GM23338 (cell line): Measurements from ENCODE around the gene ZCCHC17. TPM values are rescaled to one million over a fixed set of nuclear protein-coding genes. Genes with fewer than 3 reads are reported as not detected.

ENCODE experiments used
- ATAC-seq: fragments of 200-7000 bp; cut with Tn5 transposase; 3 replicates; pipeline ENCODE4 v1.9.1; 2020
- DNase-seq: peaks from one replicate; pipeline ENCODE4 v3.0.0-alpha.2; 2015; ENCODE audit warnings: low spot score
- H2AFZ ChIP-seq: fragments of 200-600 bp; sonication (generic); 2 replicates; pipeline ENCODE4 v1.8.0; 2016; ENCODE audit warnings: antibody characterized with exemption, mild to moderate bottlenecking, moderate library complexity
- H3F3A ChIP-seq: fragments of 200-600 bp; sonication (generic); replicated peaks from 2 replicates; pipeline ENCODE4 v1.8.0; 2017; ENCODE audit warnings: antibody characterized with exemption, mixed run types, low read depth
- H3K27ac ChIP-seq: fragments of 200-600 bp; sonication (generic); 2 replicates; pipeline ENCODE4 v1.6.1; 2016; ENCODE audit warnings: low read depth
- H3K27me3 ChIP-seq: fragments of 200-600 bp; sonication (generic); 2 replicates; pipeline ENCODE4 v1.8.0; 2016; ENCODE audit warnings: mild to moderate bottlenecking, mixed run types, moderate library complexity; ENCODE audit not compliant: insufficient read depth
- H3K36me3 ChIP-seq: fragments of 200-600 bp; sonication (generic); 2 replicates; pipeline ENCODE4 v1.8.0; 2016; ENCODE audit warnings: mild to moderate bottlenecking; ENCODE audit not compliant: insufficient read depth
- H3K4me1 ChIP-seq: fragments of 200-600 bp; sonication (generic); 2 replicates; pipeline ENCODE4 v1.8.0; 2016; ENCODE audit warnings: mild to moderate bottlenecking, moderate library complexity; ENCODE audit not compliant: insufficient read depth
- H3K4me2 ChIP-seq: fragments of 200-600 bp; sonication (generic); 2 replicates; pipeline ENCODE4 v1.7.1; 2017; ENCODE audit warnings: mixed run types
- H3K4me3 ChIP-seq: fragments of 200-600 bp; sonication (generic); 2 replicates; pipeline ENCODE4 v1.6.1; 2016; ENCODE audit warnings: mixed run types
- H3K79me2 ChIP-seq: fragments of 200-600 bp; sonication (generic); replicated peaks from 2 replicates; pipeline ENCODE4 v1.8.0; 2017; ENCODE audit warnings: mild to moderate bottlenecking; ENCODE audit not compliant: insufficient read depth
- H3K9me2 ChIP-seq: fragments of 200-600 bp; sonication (generic); 2 replicates; pipeline ENCODE4 v1.8.0; 2017; ENCODE audit not compliant: insufficient read depth
- H4K20me1 ChIP-seq: fragments of 200-600 bp; sonication (generic); replicated peaks from 2 replicates; pipeline ENCODE4 v1.8.0; 2017; ENCODE audit warnings: mild to moderate bottlenecking; ENCODE audit not compliant: insufficient read depth
- H3K27ac Mint-ChIP-seq: 2 replicates; pipeline ENCODE4 v1.8.0; 2020; ENCODE audit warnings: inconsistent platforms, mild to moderate bottlenecking, moderate library complexity, mixed read lengths
- H3K27me3 Mint-ChIP-seq: 3 replicates; pipeline ENCODE4 v1.8.0; 2022; ENCODE audit warnings: low read depth, mild to moderate bottlenecking, moderate library complexity, mixed read lengths, inconsistent platforms; ENCODE audit not compliant: insufficient read depth, poor library complexity
- H3K36me3 Mint-ChIP-seq: 3 replicates; pipeline ENCODE4 v1.8.0; 2021; ENCODE audit warnings: low read depth, mild to moderate bottlenecking, inconsistent platforms, moderate library complexity, mixed read lengths
- H3K4me1 Mint-ChIP-seq: 3 replicates; pipeline ENCODE4 v1.8.0; 2020; ENCODE audit warnings: mild to moderate bottlenecking, inconsistent platforms, mixed read lengths
- H3K4me3 Mint-ChIP-seq: 3 replicates; pipeline ENCODE4 v1.8.0; 2021; ENCODE audit warnings: moderate library complexity, mild to moderate bottlenecking, inconsistent platforms, mixed read lengths
- H3K9me3 Mint-ChIP-seq: 3 replicates; pipeline ENCODE4 v1.8.0; 2020; ENCODE audit warnings: moderate library complexity, mild to moderate bottlenecking, inconsistent platforms, mixed read lengths
- CREB1 ChIP-seq: fragments of 250-450 bp; sonication (Bioruptor Pico); IDR thresholded peaks from 2 replicates; pipeline ENCODE4 v1.5.0; 2020; ENCODE audit warnings: low read depth, mild to moderate bottlenecking, moderate library complexity
- EZH2 ChIP-seq: fragments of 200-600 bp; sonication (generic); IDR thresholded peaks from one replicate; pipeline ENCODE4 v1.8.0; 2017; ENCODE audit warnings: antibody characterized with exemption, mild to moderate bottlenecking, low read depth; ENCODE audit not compliant: unreplicated experiment
- EZH2phosphoT487 ChIP-seq: fragments of 200-600 bp; sonication (generic); IDR thresholded peaks from one replicate; pipeline ENCODE4 v1.8.1; 2018; ENCODE audit warnings: antibody characterized with exemption; ENCODE audit not compliant: unreplicated experiment
- JUNB ChIP-seq: IDR thresholded peaks from one replicate; pipeline ENCODE4 v1.6.1; 2016; ENCODE audit warnings: antibody characterized with exemption; ENCODE audit not compliant: unreplicated experiment
- NANOG ChIP-seq: IDR thresholded peaks from 2 replicates; pipeline ENCODE4 v1.6.1; 2016; ENCODE audit warnings: antibody characterized with exemption, borderline replicate concordance
- POLR2AphosphoS5 ChIP-seq: IDR thresholded peaks from 2 replicates; pipeline ENCODE4 v1.6.1; 2016; ENCODE audit warnings: antibody characterized with exemption, low read depth
- STAT1 ChIP-seq: IDR thresholded peaks from one replicate; pipeline ENCODE4 v1.6.1; 2016; ENCODE audit warnings: antibody characterized with exemption; ENCODE audit not compliant: unreplicated experiment
- ZNF114 ChIP-seq: fragments of 250-450 bp; sonication (Bioruptor Pico); IDR thresholded peaks from 2 replicates; pipeline ENCODE4 v1.5.0; 2020; ENCODE audit warnings: mild to moderate bottlenecking, moderate library complexity
- ZNF331 ChIP-seq: fragments of 250-450 bp; sonication (Bioruptor Pico); IDR thresholded peaks from 2 replicates; pipeline ENCODE4 v1.5.0; 2020; ENCODE audit warnings: low read depth, mild to moderate bottlenecking, moderate library complexity
- ZNF462 ChIP-seq: fragments of 250-450 bp; sonication (Bioruptor Pico); IDR thresholded peaks from 2 replicates; pipeline ENCODE4 v1.5.0; 2020; ENCODE audit warnings: mild to moderate bottlenecking, moderate library complexity
- polyA plus RNA-seq: library from polyadenylated mRNA; unstranded; fragments of >200 nt; fragmentation: Nextera tagmentation; extraction: Ambion mirVana; gene quantifications from 2 replicates; pipeline ENCODE4 v1.2.1, GENCODE V29; 2016
- total RNA-seq: library from RNA; depleted of rRNA; stranded (reverse); fragments of >200 nt; shearing (Covaris generic); gene quantifications from 2 replicates; pipeline ENCODE4 v1.2.3, GENCODE V29; 2014
- TF ChIP-seq, protein P1 (sequence below): IDR thresholded peaks from one replicate; pipeline ENCODE4 v1.6.1; 2018; ENCODE audit warnings: antibody characterized with exemption; ENCODE audit not compliant: unreplicated experiment
- TF ChIP-seq, protein P2 (sequence below): IDR thresholded peaks from 2 replicates; pipeline ENCODE4 v1.6.1; 2016; ENCODE audit warnings: antibody characterized with exemption
- TF ChIP-seq, protein P3 (sequence below), 2 experiments: fragments of 200-600 bp in 1 of 2; sonication (generic) in 1 of 2; conservative IDR thresholded peaks; 2 replicates each; pipeline versions ENCODE4 v1.5.1 to v1.6.1; 2016 to 2017; ENCODE audit warnings: antibody characterized with exemption in 2 of 2, low read depth in 2 of 2, mild to moderate bottlenecking in 2 of 2, moderate library complexity in 1 of 2

Gene ZCCHC17
- total and polyA plus RNA-seq, 2 experiments from 2014 or later: 40.1 to 134 TPM

GRCh38 chr1:31408788-31409318 is 112.0 kb downstream of the ZCCHC17 start:
- Histone ChIP-seq H3K9me2 (no peaks in the 10 kb centered on the region), H3K4me3 (no peak overlapping the region), H3F3A (no peaks in the 10 kb centered on the region), H3K79me2 (no peaks in the 10 kb centered on the region), H3K4me1 (no peaks in the 10 kb centered on the region; the same call in 1 of the 2 replicates), H2AFZ (no peak overlapping the region), H3K27me3 (peaks cover 10% of the 10 kb centered on the region; the same call in 1 of the 2 replicates), H4K20me1 (no peaks in the 10 kb centered on the region), H3K4me2 (no peak overlapping the region), H3K27ac (no peak overlapping the region), H3K36me3 (no peaks in the 10 kb centered on the region)
- DNase-seq: no peak
- no peaks in the 10 kb centered on the region for H3K9me3 Mint-ChIP-seq
- H3K27me3 Mint-ChIP-seq: peaks cover 13% of the 10 kb centered on the region
- TF ChIP-seq, protein P1, sequence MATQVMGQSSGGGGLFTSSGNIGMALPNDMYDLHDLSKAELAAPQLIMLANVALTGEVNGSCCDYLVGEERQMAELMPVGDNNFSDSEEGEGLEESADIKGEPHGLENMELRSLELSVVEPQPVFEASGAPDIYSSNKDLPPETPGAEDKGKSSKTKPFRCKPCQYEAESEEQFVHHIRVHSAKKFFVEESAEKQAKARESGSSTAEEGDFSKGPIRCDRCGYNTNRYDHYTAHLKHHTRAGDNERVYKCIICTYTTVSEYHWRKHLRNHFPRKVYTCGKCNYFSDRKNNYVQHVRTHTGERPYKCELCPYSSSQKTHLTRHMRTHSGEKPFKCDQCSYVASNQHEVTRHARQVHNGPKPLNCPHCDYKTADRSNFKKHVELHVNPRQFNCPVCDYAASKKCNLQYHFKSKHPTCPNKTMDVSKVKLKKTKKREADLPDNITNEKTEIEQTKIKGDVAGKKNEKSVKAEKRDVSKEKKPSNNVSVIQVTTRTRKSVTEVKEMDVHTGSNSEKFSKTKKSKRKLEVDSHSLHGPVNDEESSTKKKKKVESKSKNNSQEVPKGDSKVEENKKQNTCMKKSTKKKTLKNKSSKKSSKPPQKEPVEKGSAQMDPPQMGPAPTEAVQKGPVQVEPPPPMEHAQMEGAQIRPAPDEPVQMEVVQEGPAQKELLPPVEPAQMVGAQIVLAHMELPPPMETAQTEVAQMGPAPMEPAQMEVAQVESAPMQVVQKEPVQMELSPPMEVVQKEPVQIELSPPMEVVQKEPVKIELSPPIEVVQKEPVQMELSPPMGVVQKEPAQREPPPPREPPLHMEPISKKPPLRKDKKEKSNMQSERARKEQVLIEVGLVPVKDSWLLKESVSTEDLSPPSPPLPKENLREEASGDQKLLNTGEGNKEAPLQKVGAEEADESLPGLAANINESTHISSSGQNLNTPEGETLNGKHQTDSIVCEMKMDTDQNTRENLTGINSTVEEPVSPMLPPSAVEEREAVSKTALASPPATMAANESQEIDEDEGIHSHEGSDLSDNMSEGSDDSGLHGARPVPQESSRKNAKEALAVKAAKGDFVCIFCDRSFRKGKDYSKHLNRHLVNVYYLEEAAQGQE: no peak
- no peak for TF ChIP-seq ZNF331 (CRISPR knock-in tag)
- TF ChIP-seq POLR2AphosphoS5: no peak
- TF ChIP-seq CREB1: no peak
- TF ChIP-seq STAT1: no peak
- TF ChIP-seq JUNB: no peak
- no peak for TF ChIP-seq ZNF462 (CRISPR knock-in tag)
- TF ChIP-seq, protein P2, sequence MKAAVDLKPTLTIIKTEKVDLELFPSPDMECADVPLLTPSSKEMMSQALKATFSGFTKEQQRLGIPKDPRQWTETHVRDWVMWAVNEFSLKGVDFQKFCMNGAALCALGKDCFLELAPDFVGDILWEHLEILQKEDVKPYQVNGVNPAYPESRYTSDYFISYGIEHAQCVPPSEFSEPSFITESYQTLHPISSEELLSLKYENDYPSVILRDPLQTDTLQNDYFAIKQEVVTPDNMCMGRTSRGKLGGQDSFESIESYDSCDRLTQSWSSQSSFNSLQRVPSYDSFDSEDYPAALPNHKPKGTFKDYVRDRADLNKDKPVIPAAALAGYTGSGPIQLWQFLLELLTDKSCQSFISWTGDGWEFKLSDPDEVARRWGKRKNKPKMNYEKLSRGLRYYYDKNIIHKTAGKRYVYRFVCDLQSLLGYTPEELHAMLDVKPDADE: no peak
- TF ChIP-seq EZH2: no peak
- no peak for TF ChIP-seq EZH2phosphoT487
- TF ChIP-seq, protein P3, sequence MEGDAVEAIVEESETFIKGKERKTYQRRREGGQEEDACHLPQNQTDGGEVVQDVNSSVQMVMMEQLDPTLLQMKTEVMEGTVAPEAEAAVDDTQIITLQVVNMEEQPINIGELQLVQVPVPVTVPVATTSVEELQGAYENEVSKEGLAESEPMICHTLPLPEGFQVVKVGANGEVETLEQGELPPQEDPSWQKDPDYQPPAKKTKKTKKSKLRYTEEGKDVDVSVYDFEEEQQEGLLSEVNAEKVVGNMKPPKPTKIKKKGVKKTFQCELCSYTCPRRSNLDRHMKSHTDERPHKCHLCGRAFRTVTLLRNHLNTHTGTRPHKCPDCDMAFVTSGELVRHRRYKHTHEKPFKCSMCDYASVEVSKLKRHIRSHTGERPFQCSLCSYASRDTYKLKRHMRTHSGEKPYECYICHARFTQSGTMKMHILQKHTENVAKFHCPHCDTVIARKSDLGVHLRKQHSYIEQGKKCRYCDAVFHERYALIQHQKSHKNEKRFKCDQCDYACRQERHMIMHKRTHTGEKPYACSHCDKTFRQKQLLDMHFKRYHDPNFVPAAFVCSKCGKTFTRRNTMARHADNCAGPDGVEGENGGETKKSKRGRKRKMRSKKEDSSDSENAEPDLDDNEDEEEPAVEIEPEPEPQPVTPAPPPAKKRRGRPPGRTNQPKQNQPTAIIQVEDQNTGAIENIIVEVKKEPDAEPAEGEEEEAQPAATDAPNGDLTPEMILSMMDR (conservative IDR thresholded peaks at IDR 0.05; ENCODE audit: low read depth in 2 of 2): no peak
- no peak for TF ChIP-seq NANOG
- no peak for TF ChIP-seq ZNF114 (CRISPR knock-in tag)
- H3K4me1 Mint-ChIP-seq: peaks cover 9% of the 10 kb centered on the region; the same call in 1 of the 3 replicates
- no peaks in the 10 kb centered on the region for H3K36me3 Mint-ChIP-seq
- no peak for ATAC-seq
- no peak overlapping the region for H3K4me3 Mint-ChIP-seq
- H3K27ac Mint-ChIP-seq: no peak overlapping the region
